C4-2B (cell line): ENCODE results near the gene MRPL10.

Source experiments
- ZFX ChIP-seq: fragments of 450-650 bp; IDR thresholded peaks from 2 replicates; pipeline ENCODE4 v1.6.1; 2017
- TF ChIP-seq, protein P1 (sequence below): fragments of 450-650 bp; conservative IDR thresholded peaks from 2 replicates; pipeline ENCODE4 v1.5.1; 2017; ENCODE audit warnings: mild to moderate bottlenecking

DNA sequence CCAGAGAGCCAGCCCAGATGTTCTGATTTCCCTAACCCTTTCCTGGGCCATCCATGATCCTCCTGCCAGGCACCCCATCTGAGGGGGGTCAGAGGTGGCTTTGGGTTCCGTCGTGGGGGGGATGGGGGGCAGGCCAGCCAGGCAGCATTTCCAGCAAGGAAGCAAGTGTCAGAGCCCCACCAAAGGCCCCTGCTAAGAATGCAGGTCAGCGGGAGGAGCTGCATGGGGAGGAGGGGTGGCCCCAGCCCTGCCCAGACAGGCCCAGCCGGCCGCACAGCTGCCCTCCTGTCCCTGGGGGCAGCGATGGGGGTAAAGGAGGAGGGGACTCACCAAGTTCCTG lies 12.0 kb upstream of the MRPL10 start:
- TF ChIP-seq, protein P1, sequence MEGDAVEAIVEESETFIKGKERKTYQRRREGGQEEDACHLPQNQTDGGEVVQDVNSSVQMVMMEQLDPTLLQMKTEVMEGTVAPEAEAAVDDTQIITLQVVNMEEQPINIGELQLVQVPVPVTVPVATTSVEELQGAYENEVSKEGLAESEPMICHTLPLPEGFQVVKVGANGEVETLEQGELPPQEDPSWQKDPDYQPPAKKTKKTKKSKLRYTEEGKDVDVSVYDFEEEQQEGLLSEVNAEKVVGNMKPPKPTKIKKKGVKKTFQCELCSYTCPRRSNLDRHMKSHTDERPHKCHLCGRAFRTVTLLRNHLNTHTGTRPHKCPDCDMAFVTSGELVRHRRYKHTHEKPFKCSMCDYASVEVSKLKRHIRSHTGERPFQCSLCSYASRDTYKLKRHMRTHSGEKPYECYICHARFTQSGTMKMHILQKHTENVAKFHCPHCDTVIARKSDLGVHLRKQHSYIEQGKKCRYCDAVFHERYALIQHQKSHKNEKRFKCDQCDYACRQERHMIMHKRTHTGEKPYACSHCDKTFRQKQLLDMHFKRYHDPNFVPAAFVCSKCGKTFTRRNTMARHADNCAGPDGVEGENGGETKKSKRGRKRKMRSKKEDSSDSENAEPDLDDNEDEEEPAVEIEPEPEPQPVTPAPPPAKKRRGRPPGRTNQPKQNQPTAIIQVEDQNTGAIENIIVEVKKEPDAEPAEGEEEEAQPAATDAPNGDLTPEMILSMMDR = peak; percentile 81
- no peak for TF ChIP-seq ZFX
